AG08396 (cell line): ENCODE data around the gene CDH13.

Experiments used
- DNase-seq: peaks from one replicate; pipeline ENCODE4 v3.0.0; 2012; ENCODE audit warnings: low spot score, mixed read lengths

The CDH13 gene

DNA sequence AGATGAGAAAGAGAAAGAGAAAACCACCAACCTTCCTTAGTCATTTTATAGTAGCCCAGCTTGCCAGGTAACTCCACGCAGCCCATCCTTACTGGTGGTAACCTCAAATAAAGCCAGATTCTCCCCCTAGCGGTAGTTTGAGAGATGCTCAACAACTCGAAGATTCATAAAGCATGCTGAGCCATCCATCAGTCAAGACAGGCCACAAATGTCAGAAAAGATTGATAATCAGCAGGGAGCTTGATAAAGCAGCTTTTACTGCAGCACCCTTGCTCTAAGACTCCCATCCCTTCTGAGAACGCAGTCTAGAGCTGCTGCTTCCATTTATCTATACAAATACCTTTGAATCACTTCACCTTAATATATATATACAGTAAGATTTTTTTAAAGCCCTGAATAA lies 729.5 kb downstream of the CDH13 start:
- peak; percentile 28 for DNase-seq

DNA sequence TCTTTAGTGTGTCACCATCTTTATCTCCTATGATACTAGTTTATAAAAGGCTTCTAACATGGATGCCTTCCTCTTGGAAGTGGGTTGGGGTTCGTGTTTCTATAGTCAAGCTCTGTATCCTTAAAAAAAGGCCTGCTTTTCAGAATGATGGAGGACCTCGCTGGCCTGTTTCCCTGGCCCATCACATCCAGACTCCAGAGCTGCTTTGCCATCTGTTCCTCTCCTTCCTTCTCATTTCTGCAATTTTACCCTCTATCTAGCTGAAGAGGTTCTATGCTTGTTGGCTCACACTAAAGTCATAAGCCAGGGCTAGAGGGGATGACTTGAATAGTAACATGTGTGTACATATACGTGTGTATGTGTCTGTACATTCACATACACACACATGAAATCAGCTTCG lies 730.2 kb downstream of the CDH13 start:
- no peak for DNase-seq

DNA sequence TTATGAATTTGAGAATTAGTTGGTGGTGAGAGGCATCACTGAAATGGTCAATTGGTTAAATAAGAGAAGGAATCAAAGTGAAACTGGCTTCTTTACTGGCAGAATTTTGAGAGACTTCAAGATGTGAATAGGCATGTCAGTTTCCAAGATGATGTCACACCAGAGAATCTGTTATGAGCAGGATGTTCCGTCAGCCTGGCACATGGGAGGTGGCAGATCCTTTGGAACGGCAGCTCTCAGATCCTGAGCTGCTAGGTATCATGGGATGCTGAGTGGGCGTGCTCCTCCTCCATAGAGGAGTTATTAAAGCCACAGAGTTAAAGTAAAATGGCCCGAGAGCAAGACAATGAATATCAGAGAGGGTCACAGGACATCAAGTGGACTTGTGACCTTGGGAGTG lies 736.8 kb downstream of the CDH13 start:
- DNase-seq = no peak

DNA sequence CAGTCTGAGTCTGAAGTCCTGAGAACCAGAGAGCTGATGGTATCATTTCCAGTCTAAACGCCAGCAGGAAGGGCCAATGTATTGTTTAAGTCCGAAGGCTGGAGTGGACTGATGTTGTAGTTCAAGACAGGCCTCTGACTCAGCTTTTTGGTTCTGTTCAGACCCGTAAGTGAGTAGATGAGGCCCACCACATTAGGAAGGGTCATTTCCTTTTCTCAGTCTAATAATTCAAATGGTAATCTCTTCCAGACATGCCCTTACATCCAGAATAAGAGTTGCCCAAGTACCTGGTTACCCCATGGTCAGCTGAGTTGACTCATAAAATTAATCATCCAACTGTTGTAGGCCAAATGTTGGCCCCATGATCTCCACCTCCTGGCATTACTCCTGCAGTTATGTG lies 738.4 kb downstream of the CDH13 start:
- DNase-seq = no peak

DNA sequence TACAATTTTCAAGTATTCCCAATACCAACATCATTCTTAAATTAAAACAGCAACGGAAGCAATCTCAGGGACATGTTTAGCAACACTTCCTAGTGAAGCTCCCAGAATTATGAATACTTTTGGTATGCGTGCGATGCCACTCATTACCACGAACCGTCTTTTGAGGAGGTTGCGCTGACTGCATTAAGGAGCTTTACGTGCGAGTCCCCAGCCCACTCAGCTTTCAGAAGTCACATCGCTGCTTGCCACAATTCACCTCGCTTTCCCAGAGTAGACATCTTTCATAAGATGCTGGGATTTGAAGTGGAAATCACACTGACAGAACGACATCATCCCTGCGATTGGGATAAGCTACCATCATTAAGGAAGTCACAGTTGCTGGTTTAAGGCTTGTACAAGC lies 739.5 kb downstream of the CDH13 start:
- no peak for DNase-seq

DNA sequence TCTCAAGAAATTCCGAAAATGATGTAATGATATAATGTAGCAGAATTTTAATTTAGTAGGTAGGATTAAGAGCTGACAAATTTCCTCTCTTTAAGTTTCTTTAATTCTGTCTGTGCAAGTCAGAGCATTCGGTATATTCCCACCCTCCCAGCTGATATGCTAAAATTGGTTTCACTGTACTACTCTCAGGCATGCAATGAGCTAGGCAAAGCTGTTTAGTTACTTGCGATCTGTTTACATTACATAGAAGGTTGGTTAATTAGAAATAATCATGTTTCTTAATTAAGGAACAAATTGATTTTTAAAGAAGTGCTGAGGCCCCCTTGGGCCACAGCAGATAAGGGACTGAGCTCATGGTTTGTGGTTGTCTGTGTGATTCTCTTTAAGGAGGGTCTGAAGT lies 748.2 kb downstream of the CDH13 start:
- no peak for DNase-seq

DNA sequence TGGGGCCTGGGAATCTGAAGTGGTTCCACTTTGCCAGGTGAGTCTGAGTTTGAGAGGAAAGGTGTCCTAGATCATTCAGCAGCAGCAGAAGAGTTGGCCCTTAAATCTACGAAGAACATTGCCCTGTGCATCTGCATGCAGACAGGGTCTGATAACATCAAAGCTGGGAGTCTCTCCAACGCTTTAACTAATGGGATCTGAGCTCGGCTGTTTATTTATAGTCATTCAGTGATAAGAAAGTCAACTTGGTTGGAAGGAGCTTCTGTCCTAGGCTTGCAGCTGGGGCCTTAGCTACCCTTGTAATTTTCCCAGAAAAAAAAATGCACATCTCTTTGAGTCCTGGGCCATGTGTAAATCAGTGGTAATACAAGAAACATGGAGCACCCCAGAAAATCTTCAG lies 763.0 kb downstream of the CDH13 start:
- DNase-seq = no peak

DNA sequence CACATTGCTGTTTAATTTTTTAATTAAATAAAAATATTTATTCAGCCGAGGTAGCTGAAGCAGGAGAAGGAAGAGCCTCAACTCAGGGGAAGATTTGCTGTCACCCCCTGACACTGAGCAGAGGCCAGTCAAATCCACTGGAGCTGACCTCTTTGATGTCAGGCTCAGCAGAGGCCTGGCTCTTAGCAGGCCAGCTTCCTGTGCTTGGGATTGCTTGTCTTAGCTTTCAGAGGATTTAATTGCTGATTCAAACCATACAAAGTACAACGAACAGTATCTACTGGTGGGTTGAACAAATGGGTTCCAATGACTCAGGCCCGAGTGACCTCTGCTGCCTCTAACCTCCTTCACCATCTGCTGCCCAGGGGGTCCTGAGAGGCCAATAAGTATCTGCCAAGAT lies 764.0 kb downstream of the CDH13 start:
- no peak for DNase-seq

DNA sequence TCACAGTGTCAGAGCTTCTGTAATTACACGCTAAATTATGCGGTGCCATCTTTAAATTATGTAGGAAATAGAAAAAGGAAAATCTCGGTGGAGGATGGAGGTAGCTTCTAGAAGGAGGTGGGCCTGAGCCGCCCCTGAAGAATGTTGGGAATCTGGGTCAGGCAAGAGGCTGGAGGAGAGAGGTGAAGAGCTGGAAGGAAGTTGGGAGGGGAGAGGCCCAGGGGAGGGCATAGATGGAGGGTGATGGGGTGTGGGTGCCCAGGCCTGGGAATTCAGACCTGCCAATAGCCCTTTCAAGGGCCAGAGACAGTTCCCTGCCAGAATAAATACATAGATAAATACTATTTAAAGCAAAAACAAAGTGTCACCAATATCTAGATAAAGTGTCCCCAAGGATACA lies 766.0 kb downstream of the CDH13 start:
- no peak for DNase-seq

DNA sequence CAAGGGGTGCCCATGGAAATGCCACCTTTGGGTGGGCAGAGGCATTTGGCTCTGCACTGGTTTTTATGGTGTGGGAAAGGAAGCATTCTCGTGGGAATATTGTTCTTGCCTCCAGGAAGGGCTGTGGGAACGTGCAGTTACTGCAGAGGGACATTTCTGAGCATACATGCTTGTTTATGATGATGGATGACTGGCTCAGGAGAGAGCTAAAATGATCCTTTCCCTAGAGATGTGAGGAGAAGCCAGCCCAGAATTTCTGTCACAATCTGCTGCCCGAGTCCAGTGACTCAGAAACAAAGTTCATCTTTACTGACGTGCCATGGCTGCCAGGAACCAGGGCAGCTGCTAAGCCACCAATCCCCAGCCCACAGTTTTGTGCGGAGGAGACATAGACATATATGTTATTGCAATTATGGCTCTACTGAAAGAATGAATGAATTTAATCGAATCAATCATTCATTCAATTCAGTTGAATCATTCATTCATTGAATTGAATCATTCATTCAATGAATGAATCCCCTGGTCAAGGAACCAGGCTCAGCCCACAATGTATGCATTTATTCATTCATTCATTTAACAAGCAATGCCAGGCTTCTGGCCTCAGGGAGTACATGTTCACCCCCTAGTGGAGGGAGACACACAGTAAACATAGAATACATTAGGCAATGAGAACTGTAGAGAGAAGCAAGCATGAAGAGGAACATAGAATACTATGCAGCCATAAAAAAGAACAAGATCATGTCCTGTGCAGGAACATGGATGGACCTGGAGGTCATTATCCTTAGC lies 766.6 kb downstream of the CDH13 start:
- no peak for DNase-seq

DNA sequence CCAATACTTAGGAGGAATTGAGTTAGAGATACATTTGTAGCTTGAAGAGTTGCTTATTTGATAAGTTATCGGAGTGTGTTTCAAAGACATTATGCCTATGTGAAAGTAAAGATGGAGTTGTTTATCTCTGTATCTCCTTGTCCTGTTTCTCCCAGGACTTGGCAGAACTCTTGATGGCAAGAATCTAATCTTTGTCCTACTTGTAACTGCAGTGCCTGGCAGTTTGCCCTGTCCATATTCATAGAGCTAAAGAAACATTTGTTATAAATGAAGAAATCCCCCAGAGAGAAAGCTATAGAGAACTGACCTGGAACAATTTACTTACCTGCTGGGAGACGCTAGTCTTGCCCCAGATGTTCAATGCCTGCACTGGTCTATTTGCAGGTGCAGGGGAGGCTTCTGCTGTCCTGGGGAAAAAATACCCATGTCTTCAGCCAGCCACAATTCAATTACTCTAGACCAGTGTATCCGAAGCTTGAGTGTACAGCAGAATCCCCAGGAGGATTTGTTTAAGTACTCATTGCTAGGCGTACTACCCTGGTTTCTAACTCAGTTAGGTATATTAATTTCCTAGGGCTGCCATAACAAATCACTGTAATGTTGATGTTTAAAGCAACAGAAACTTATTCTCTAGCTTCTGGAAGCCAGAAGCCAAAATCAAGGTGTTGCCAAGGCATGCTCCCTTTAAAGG lies 771.0 kb downstream of the CDH13 start:
- no peak for DNase-seq

DNA sequence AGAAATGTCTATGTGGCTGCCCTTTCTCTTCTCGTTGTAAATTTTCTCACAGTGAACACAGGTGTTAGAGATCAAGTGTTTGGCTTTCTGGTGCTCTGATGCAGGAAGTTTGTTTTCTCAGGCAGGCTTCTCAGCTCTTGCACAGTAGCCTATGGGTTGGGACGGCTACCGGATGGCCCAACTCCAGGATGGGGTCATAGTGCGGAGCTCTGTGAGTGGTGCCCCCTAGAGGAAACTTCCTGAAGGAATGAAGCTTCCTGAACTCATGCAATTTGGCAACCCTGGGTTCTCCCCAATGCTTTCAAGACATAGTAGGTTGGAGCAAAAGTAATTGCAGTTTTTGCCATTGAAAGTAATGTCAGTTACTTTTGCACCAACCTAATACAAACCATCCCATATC lies 773.5 kb downstream of the CDH13 start:
- DNase-seq = no peak

DNA sequence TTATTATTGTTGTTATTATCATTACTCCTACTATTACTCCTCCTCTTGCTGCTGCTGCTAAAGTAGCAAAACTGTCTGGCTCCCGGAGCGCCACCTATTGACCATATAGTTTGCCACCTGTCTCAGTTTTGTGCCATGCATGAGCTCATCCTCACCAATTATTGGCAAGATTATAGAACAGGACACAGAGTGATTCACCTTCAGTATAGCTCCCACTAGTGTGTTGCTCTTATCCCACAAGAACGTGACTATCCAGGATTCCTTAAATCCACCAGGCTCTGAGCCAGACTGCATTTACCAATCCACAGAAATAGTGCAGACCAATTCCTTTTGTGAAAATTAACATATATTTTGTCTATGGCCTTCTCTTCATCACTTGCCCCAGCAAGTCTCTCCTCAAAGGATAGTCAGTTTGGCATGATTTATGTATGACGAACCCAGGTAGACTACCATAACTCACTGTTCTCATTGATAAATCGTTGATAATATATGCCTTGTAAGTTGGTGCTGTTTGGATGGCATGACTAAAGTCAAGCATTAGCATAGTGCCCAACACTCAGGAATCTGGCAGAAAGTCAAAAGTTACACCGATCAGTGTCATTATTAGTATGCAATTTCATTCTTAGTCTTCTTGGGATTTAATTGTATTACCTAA lies 775.5 kb downstream of the CDH13 start:
- no peak for DNase-seq

DNA sequence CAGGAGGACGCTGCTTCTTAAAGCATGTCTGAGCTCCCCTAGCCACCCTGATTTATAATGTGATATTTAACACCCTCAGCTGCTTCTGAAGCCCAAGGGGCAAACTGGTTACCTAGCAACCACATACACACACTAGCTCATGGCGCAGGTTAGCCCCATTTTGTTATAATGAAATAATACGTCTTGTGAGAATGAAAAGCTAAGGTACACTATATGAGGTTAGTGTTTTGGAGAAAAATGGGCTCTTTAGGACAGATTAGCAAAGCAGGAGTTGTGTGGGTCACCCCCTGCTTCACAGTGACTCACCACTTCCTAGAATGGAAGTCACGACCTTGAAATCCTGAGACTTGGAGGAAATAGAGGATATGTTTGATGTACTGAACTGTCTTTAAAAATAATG lies 776.2 kb downstream of the CDH13 start:
- DNase-seq = no peak

DNA sequence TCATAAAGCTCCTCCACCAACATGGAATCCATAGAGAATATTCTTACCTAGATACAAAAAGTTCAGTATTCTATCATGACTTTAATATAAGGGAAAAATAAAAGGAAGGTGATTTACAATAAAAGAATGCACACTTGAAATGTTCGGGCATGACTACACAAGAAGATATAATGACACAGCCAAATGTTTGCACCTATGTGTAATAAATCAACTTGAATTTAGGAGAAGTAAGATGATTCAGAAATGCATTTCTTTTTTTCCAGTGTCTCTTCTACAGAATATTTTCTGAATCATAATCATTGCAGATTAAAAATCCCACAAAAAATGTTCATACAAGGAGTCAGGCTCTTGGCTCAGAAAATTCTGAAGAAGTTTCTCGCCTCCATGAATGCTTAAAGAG lies 777.0 kb downstream of the CDH13 start:
- DNase-seq = no peak

DNA sequence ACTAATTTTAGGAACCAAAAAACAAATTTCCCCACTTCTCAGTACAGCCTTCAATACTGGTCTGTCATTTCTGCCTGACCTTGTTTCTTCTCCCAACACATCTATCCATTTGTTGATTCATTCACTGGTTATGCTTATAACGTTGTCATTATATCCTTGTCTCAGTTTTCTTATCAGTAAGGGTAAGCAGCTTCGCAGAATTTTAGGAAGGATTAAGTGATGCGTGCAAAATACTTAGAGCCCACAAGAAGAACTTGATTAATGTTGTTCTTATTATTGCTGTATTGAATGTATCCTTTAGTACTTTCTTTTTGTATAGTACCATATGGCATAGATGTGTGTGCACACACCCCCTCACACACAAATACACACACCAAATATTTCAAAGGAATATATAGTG lies 777.5 kb downstream of the CDH13 start:
- no peak for DNase-seq

DNA sequence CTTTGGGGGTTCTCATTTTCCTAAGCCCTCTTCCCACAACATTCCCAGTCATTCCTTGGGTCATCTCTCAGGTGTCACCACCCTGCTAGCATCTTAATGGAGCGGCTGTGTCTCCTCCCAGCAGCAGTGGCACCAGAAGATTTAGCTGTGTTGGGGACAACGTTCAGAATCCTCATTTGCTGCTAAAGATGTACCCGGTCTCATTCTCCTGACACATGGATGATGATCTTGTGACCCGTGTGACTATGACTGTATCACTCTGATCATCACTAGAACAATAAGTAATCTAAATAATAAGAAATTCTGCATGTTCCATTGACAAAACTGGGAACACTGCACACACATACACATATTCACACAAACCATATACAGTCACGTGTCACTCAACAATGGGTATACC lies 781.2 kb downstream of the CDH13 start:
- DNase-seq = no peak

DNA sequence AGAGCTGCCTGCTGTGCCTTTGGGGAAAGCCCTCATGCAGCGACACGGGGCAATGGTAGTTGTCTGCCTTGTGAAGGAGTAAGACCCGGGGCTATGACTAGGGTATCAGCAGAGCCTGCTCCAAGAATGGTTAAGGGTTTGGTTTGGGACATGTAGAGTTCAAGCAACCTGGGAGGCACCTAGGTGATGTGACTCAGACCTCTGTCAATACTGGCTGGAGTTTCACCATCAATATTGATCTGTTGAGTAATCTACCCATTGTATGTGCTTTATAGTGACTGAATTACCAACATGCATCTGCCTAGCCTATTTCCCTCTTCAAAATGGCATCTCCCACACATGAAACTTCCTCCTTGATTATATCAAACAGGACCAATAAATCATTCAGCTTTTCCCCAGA lies 782.6 kb downstream of the CDH13 start:
- DNase-seq = no peak

DNA sequence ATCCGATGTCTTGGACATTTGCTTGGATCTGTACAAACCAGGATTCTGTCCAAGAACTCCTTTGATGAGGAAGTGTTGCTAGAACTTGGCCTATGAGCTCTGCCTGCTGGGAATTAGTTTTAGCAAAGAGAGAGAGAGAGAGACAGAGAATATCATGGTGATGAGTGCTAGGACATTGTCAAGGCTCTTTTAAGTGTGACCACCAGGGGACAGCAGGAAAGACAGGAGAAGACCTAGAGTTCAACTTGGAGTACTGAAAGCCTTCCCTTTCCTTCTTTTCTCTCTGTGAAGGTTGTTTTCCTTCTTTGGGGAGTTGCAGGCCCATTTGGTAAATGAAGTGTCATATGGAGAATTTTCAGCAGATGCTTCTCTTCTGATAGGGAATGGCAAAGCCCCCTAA lies 791.8 kb downstream of the CDH13 start:
- no peak for DNase-seq

DNA sequence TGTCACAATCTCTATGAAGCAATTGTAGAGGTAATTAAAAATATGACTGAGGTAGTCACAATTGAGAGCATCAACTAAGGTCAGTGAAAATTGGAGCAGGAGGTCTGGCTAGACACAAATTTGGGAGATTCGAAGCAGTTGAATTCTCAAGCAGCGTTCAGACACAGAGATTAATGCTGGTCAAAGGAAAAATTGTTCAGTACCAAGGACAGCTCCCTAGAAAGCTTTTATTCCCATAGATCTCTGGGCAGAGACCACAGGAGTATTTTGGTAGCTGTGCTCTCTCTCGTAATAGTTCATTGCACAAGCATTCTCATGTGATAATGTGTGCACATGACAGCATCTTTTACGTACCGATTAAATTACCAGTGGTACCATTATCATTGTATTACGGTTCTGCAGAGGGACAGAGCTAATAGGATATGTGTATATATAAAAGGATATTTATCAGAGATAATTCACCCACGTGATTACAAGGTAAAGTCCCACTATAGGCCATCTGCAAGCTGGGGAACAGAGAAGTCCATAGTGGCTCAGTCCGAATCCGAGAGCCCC lies 793.5 kb downstream of the CDH13 start:
- no peak for DNase-seq

DNA sequence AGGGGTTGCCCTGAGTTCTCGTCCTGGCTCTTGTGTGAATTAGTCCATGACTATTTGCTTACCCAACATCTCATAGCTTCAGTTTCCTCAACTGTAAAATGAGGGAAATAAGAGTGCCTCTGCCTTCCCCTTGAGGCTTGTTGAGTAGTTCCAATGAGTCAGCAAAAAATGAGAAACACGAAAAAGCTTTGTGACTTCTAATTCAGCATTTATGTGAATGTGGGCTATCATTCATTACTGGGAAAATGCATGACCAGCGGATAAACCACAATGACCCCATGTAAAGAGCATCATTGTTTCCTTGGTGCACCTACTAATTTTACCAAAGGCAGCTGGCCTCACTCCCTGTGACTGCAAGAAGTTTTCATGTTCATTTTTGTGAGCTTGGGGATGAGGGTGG lies 806.4 kb downstream of the CDH13 start:
- no peak for DNase-seq

DNA sequence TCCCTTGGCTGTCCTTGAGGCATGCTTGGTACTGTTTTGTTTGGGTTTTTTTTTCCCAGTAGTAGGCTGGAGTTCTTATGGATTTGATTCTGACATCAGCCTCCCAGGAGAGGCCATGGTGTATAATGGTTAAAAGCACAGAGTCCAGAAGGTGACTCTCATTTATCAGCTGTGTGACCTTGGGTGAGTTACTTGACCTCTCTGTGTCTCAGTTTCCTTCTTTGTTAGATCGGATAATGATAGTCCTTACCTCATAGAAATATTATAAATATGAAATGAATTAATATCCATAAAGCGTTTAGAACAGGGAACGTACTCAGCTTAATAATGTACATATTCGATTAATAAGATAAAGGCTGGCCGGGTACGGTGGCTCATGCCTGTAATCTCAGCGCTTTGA lies 810.3 kb downstream of the CDH13 start:
- DNase-seq = no peak

DNA sequence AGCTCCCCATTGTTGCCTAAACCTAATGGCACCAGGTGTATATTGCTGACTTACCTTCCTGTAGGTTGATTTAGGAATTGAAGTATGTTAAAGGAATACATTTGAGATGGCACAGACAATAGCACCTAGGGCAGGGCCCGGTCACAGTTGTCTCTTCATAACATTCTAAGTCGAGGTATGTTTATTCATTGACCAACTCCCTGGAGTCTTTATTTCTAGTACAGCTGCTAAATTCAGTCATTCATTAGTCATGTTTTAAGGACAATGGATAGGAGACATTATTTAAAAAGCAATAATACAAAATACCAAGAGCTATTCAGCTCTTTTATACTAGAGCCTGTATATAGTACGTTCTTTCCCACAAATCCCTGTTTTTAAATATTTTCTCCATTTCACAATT lies 811.6 kb downstream of the CDH13 start:
- no peak for DNase-seq
